MM.1S (cell line): Measurements from ENCODE around the gene MECP2.

Experiments
- DNase-seq: peaks from one replicate; pipeline ENCODE4 v3.0.0-alpha.2; 2015
- H2AFZ ChIP-seq: fragments of 300-600 bp; sonication (generic); 2 replicates; pipeline ENCODE4 v1.6.0; 2016; ENCODE audit warnings: antibody characterized with exemption, low read length
- H3F3A ChIP-seq: fragments of 300-600 bp; sonication (generic); 2 replicates; pipeline ENCODE4 v1.6.1; 2016; ENCODE audit warnings: mild to moderate bottlenecking, antibody characterized with exemption, low read length, moderate library complexity, mixed read lengths; ENCODE audit not compliant: insufficient read depth
- H3K27ac ChIP-seq: fragments of 300-600 bp; sonication (generic); 2 replicates; pipeline ENCODE4 v1.5.1; 2016; ENCODE audit warnings: mild to moderate bottlenecking, low read length
- H3K27me3 ChIP-seq: fragments of 300-600 bp; sonication (generic); replicated peaks from 2 replicates; pipeline ENCODE4 v1.6.0; 2016; ENCODE audit warnings: low read length; ENCODE audit not compliant: insufficient read depth
- H3K36me3 ChIP-seq: fragments of 300-600 bp; sonication (generic); replicated peaks from 2 replicates; pipeline ENCODE4 v1.6.1; 2016; ENCODE audit warnings: mild to moderate bottlenecking, low read length, mixed read lengths; ENCODE audit not compliant: insufficient read depth
- H3K4me1 ChIP-seq: fragments of 300-600 bp; sonication (generic); 2 replicates; pipeline ENCODE4 v1.6.1; 2016; ENCODE audit warnings: low read length, mixed read lengths
- H3K4me2 ChIP-seq: fragments of 300-600 bp; sonication (generic); 2 replicates; pipeline ENCODE4 v1.6.0; 2016; ENCODE audit warnings: low read depth, low read length
- H3K4me3 ChIP-seq: fragments of 300-600 bp; sonication (generic); 2 replicates; pipeline ENCODE4 v1.5.1; 2016; ENCODE audit warnings: low read length, mixed read lengths
- H3K79me2 ChIP-seq: fragments of 300-600 bp; sonication (generic); 2 replicates; pipeline ENCODE4 v1.6.1; 2016; ENCODE audit warnings: mixed run types, low read length, mixed read lengths
- H3K9ac ChIP-seq: fragments of 300-600 bp; sonication (generic); 2 replicates; pipeline ENCODE4 v1.6.1; 2016; ENCODE audit warnings: low read length, mixed read lengths
- H3K9me2 ChIP-seq: fragments of 300-600 bp; sonication (generic); replicated peaks from 2 replicates; pipeline ENCODE4 v1.6.1; 2016; ENCODE audit warnings: mild to moderate bottlenecking, low read length, mixed read lengths; ENCODE audit not compliant: insufficient read depth
- H3K9me3 ChIP-seq: fragments of 300-600 bp; sonication (generic); replicated peaks from 2 replicates; pipeline ENCODE4 v1.6.1; 2016; ENCODE audit warnings: mild to moderate bottlenecking, low read length, mixed read lengths; ENCODE audit not compliant: insufficient read depth
- H4K20me1 ChIP-seq: fragments of 300-600 bp; sonication (generic); 2 replicates; pipeline ENCODE4 v1.6.1; 2016; ENCODE audit warnings: mild to moderate bottlenecking, low read length, moderate library complexity, mixed read lengths; ENCODE audit not compliant: insufficient read depth
- CTCF ChIP-seq: fragments of 300-600 bp; sonication (generic); IDR thresholded peaks from 2 replicates; pipeline ENCODE4 v1.5.1; 2016; ENCODE audit warnings: antibody characterized with exemption, low read length, mixed read lengths
- EZH2 ChIP-seq: fragments of 300-600 bp; sonication (generic); optimal IDR thresholded peaks from 2 replicates; pipeline ENCODE3; 2017; ENCODE audit warnings: low read depth, mild to moderate bottlenecking, antibody characterized with exemption, low read length, mixed read lengths
- EZH2phosphoT487 ChIP-seq: fragments of 300-600 bp; sonication (generic); IDR thresholded peaks from 2 replicates; pipeline ENCODE4 v1.6.1; 2018; ENCODE audit warnings: antibody characterized with exemption, low read length

The MECP2 gene

GRCh38 chrX:154083126-154083517, 14.4 kb downstream of the MECP2 start:
- Histone ChIP-seq H3K4me2 (no peak overlapping the region), H3K9me3 (no peaks in the 10 kb centered on the region), H3K36me3 (no peaks in the 10 kb centered on the region; the same call in 1 of the 2 replicates), H3K4me1 (no peaks in the 10 kb centered on the region), H3K27me3 (no peaks in the 10 kb centered on the region), H3K79me2 (peaks cover 74% of the 10 kb centered on the region), H3K9ac (no peak overlapping the region), H2AFZ (no peak overlapping the region), H3K27ac (no peak overlapping the region), H3K9me2 (no peaks in the 10 kb centered on the region), H3K4me3 (no peak overlapping the region), H3F3A (no peaks in the 10 kb centered on the region), H4K20me1 (no peaks in the 10 kb centered on the region)
- no peak for TF ChIP-seq CTCF
- TF ChIP-seq EZH2phosphoT487: no peak
- no peak for TF ChIP-seq EZH2
- no peak for DNase-seq

DNA sequence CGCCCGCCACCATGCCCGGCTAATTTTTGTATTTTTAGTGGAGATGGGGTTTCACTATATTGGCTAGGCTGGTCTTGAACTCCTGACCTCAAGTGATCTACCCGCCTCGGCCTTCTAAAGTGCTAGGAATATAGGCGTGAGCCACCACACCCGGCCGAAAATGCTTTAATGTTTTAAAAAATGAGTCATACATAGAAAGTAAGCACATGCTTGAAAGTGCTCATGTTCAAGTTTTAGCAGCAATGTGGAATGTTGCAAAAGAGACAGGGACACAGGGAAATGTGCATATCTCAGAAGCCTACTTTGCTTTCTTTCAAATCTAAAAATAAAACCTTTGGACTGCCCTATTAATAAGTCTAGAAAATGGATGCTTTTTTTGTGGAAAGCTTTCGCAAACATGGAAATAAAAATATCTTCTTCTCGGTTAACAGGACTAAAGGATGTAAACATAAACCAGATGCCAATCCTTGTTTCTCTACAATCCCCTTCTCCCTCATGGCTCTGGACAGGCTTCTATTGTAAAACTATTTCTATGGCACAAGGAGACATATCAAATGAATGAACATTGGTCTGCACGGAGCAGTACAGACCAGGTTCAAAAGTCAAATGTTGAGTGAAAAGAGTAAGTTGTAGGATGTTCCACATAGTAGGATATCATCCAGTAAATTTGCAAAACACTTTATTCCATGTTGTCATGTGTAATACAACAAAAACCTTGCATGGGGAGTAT, 15.0 kb downstream of the MECP2 start:
- H3K4me3 ChIP-seq: no peak overlapping the region
- no peak for TF ChIP-seq EZH2
- no peak for TF ChIP-seq EZH2phosphoT487
- no peak for TF ChIP-seq CTCF
- H2AFZ ChIP-seq: no peak overlapping the region
- DNase-seq: no peak
- H3K27ac ChIP-seq: no peak overlapping the region
- H3K27me3 ChIP-seq: no peaks in the 10 kb centered on the region
- no peaks in the 10 kb centered on the region for H3K9me2 ChIP-seq
- H3K36me3 ChIP-seq: no peaks in the 10 kb centered on the region; the same call in 1 of the 2 replicates
- no peak overlapping the region for H3K4me2 ChIP-seq
- H3K4me1 ChIP-seq: no peaks in the 10 kb centered on the region
- H3K79me2 ChIP-seq: peaks cover 71% of the 10 kb centered on the region
- H3K9me3 ChIP-seq: no peaks in the 10 kb centered on the region
- H3F3A ChIP-seq: no peaks in the 10 kb centered on the region
- H3K9ac ChIP-seq: no peak overlapping the region
- no peaks in the 10 kb centered on the region for H4K20me1 ChIP-seq

- H3K4me3 ChIP-seq: no peak overlapping the region
- no peaks in the 10 kb centered on the region for H3K9me2 ChIP-seq
- TF ChIP-seq CTCF (no peak), EZH2phosphoT487 (no peak)
- no peaks in the 10 kb centered on the region for H3K36me3 ChIP-seq
- H3K9me3 ChIP-seq: no peaks in the 10 kb centered on the region
- no peak overlapping the region for H3K4me2 ChIP-seq
- DNase-seq: no peak
- H3K4me1 ChIP-seq: no peaks in the 10 kb centered on the region
- peaks cover 69% of the 10 kb centered on the region for H3K79me2 ChIP-seq
- H3F3A ChIP-seq: no peaks in the 10 kb centered on the region
- no peaks in the 10 kb centered on the region for H4K20me1 ChIP-seq
- no peak overlapping the region for H3K9ac ChIP-seq
- no peak overlapping the region for H3K27ac ChIP-seq
- H3K27me3 ChIP-seq: no peaks in the 10 kb centered on the region
- H2AFZ ChIP-seq: no peak overlapping the region
Observed at GRCh38 chrX:154077101-154077500, 20.4 kb downstream of the MECP2 start.
